Right renal pelvis (tissue), 4 donors: ENCODE results near the gene MGRN1. TPM values are rescaled to one million over a fixed set of nuclear protein-coding genes. Genes with fewer than 3 reads are reported as not detected.

Source experiments
- DNase-seq, 4 donors: peaks; one replicate each; pipeline ENCODE4 v3.0.0-alpha.2; 2013; ENCODE audit warnings: low read depth in 4 of 4, low spot score in 3 of 4, missing footprints in 1 of 4
- polyA plus RNA-seq, 4 donors: library from polyadenylated mRNA; unstranded; fragments of 120-200 nt; gene quantifications; one replicate each; pipeline ENCODE4 v1.2.1, GENCODE V29; 2013; ENCODE audit not compliant: insufficient read length in 4 of 4

MGRN1 gene
- polyA plus RNA-seq, 4 donors: 42.1 to 63.2 (median 47.1) TPM

- DNase-seq: no peak
These were observed 70.2 kb downstream of the MGRN1 start for GRCh38 chr16:4694642-4695451.

GRCh38 chr16:4695473-4696171, 71.0 kb downstream of the MGRN1 start:
- DNase-seq: no peak

GRCh38 chr16:4696172-4696904, 71.7 kb downstream of the MGRN1 start:
- no peak for DNase-seq

- DNase-seq: no peak
These were observed 72.5 kb downstream of the MGRN1 start for GRCh38 chr16:4696905-4697847.

- DNase-seq: no peak
These were observed 73.2 kb downstream of the MGRN1 start for GRCh38 chr16:4697848-4698291.

GRCh38 chr16:4698321-4699045, 73.9 kb downstream of the MGRN1 start:
- DNase-seq: no peak

- DNase-seq: no peak
These were observed 74.5 kb downstream of the MGRN1 start for GRCh38 chr16:4699046-4699556.

- DNase-seq: no peak
These were observed 75.9 kb downstream of the MGRN1 start for GRCh38 chr16:4700380-4700996.

GRCh38 chr16:4700997-4701743, 76.5 kb downstream of the MGRN1 start:
- no peak for DNase-seq

- DNase-seq: no peak
These were observed 77.3 kb downstream of the MGRN1 start for GRCh38 chr16:4701791-4702465.

- no peak for DNase-seq
These were observed 77.8 kb downstream of the MGRN1 start for GRCh38 chr16:4702466-4702808.

GRCh38 chr16:4703906-4704305, 79.3 kb downstream of the MGRN1 start:
- no peak for DNase-seq

- DNase-seq: no peak
These were observed 79.9 kb downstream of the MGRN1 start for GRCh38 chr16:4704491-4704890.

- no peak for DNase-seq
These were observed 80.3 kb downstream of the MGRN1 start for GRCh38 chr16:4704913-4705312.

GRCh38 chr16:4706871-4707270, 82.2 kb downstream of the MGRN1 start:
- DNase-seq: no peak

- DNase-seq: no peak
These were observed 84.9 kb downstream of the MGRN1 start for GRCh38 chr16:4709481-4709880.

GRCh38 chr16:4713663-4714501, 89.3 kb downstream of the MGRN1 start:
- DNase-seq: no peak
